ENCODE data around the gene KSR2.

KSR2 gene

DNA sequence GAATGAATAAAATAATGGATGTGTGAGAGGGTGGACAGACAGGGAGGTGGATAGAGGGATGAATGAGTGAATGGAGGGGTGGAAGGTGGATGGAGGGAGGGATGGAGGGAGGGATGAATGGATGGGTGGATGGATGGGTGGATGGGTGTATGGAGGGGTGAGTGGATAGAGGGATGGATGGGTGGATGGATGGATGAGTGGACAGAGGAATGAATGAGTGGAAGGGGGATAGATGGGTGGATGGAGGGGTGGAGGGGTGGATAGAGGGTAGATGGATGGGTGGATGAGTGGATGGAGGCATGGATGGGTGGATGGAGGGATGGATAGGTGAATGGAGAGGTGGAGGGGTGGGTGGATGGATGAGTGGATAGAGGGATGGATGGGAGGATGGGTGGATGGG, 559.5 kb downstream of the KSR2 start:
- DNase-seq (ENCODE audit: insufficient read length, low spot score) (no peak), FAIRE-seq (no peak)
- TF ChIP-seq, protein P1, sequence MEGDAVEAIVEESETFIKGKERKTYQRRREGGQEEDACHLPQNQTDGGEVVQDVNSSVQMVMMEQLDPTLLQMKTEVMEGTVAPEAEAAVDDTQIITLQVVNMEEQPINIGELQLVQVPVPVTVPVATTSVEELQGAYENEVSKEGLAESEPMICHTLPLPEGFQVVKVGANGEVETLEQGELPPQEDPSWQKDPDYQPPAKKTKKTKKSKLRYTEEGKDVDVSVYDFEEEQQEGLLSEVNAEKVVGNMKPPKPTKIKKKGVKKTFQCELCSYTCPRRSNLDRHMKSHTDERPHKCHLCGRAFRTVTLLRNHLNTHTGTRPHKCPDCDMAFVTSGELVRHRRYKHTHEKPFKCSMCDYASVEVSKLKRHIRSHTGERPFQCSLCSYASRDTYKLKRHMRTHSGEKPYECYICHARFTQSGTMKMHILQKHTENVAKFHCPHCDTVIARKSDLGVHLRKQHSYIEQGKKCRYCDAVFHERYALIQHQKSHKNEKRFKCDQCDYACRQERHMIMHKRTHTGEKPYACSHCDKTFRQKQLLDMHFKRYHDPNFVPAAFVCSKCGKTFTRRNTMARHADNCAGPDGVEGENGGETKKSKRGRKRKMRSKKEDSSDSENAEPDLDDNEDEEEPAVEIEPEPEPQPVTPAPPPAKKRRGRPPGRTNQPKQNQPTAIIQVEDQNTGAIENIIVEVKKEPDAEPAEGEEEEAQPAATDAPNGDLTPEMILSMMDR (IDR thresholded peaks at IDR 0.05; ENCODE audit: insufficient read depth, missing control alignments) = no peak

DNA sequence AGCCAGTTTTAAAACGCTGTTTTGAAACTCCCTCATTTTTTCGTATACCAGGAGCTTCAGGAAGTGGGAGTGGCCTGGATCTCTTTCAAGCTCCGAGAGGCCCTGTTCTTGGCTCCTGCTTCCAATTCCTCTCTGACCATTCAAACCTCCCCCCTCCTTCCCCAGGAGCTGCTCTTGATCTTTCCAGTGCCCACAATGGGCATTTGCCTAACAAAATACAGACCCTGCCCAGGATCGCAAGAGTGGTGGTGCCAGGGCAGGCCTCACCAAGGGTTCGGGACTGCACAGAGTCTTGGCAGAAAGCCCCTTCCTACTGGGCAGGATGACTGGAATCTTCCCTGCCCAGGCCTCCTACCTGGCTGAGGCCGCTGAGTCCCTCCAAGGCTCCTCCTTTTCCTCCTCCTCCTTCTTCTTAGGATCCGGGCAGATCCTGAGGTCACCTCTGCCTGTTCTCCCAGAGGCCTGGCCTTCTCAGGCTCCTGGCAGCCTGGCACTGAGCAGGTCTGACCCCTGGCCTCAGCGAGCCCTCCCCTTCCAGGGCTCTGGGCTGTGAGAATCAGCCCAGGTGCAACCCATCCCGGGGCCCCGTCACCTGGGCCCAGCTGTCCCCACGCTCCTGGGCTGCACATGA, 560.5 kb downstream of the KSR2 start:
- DNase-seq (ENCODE audit: insufficient read length, low spot score) (no peak), FAIRE-seq (no peak)
- TF ChIP-seq, protein P1 (IDR thresholded peaks at IDR 0.05; ENCODE audit: insufficient read depth, missing control alignments) = no peak

DNA sequence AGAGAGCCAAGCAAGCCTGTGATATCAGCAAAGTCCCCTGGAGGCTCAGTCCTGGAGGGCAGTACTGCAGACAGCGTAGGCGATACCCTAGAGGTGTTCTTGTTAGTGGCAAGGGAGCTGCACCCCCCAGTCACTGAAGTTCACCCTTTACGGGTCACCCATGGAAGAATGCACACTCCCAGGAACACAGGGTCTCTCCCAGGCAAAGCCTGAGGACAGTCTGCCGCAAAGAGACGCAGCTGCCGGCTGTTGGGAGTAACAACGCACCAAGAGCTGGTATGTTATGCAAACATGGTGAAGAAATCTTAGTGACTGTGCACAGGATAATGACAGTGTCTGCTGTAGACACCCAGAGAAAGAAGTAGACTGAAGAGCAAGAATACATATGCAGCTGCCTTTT, 563.9 kb downstream of the KSR2 start:
- TF ChIP-seq, protein P1 (IDR thresholded peaks at IDR 0.05; ENCODE audit: insufficient read depth, missing control alignments) = no peak
- FAIRE-seq (no peak), DNase-seq (ENCODE audit: insufficient read length, low spot score) (no peak)

DNA sequence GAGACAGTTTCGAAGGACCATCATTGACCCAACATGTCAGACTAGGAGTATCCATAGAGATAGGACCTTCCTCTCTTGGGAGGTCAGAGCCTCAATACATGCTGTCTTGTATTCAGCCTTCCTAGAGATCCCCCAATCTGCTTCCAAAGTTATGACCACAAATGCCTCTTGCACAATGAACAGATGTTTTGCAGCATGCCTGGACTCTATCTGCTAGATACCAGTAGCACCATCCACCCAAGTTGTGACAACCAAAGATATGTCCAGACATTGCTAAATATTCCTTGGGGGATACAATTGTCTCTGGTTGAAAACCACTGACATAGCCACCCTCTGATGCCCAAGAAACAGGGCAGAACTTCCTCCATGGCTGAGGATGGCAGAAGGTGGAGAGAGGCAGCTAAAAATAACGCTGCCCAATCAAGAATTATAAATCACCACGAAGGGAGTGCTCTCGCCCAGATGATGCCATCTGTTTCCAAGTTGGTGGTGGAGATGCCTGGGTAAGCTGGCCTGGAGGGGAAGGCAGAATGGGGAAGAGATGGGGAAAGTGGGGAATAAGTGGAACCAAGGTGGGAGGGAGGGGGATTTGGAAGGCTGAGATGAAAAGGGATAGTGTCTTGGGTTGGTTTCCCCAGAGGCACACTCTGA, 564.5 kb downstream of the KSR2 start:
- DNase-seq (ENCODE audit: insufficient read length, low spot score) (no peak), FAIRE-seq (no peak)
- TF ChIP-seq, protein P1 (IDR thresholded peaks at IDR 0.05; ENCODE audit: insufficient read depth, missing control alignments) = no peak

DNA sequence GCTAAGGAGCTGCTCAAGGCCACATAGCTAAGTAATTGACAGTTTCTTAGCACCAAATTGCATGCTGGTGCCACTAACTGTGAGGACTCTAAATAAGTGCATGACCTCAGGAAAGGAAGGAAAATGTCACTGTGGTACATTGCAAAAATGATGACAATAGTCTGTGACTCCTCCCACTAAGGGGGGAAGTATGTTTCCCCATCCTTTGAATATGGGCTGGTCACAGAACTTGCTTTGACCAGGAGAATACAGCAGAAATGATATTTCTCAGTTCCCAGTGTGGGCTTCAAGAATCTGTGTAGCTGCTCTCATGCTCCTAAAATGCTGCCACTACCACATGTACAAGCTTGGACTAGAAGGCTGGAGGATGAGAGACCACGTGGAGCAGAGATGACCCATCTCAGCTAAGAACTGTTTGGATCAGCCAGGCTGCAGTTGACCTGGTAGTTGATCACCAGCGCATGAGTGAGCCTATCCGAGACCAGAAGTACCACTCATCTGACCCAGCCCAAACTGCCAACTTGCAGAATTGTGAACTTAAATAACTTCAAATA, 565.1 kb downstream of the KSR2 start:
- TF ChIP-seq, protein P1 (IDR thresholded peaks at IDR 0.05; ENCODE audit: insufficient read depth, missing control alignments) = no peak
- FAIRE-seq = no peak
- no peak for DNase-seq (ENCODE audit: insufficient read length, low spot score)

Measured in D721Med (cell line).